RPMI8226 (cell line): ENCODE results near the gene DCLK2.

Experiments
- DNase-seq: peaks from one replicate; pipeline ENCODE4 v3.0.0-alpha.2; 2015

Gene DCLK2

GRCh38 chr4:150078041-150078578 lies at the start of gene DCLK2:
Gene DCLK2, plus strand, starts transcription at chr4:150078445. Its CDS starts 583 bp downstream, at chr4:150079028.
- peak; percentile 59 for DNase-seq

- DNase-seq: no peak
These were observed 45.7 kb upstream of the DCLK2 start for GRCh38 chr4:150032541-150032940.

- no peak for DNase-seq
These were observed 45.2 kb upstream of the DCLK2 start for GRCh38 chr4:150033081-150033480.

- peak; percentile 31 for DNase-seq
These were observed 44.3 kb upstream of the DCLK2 start for GRCh38 chr4:150033901-150034300.

- DNase-seq: no peak
These were observed 40.9 kb upstream of the DCLK2 start for GRCh38 chr4:150037251-150037856.

- DNase-seq: peak; percentile 69
These were observed 39.7 kb upstream of the DCLK2 start for GRCh38 chr4:150038335-150039076.

GRCh38 chr4:150039274-150040127 lies 38.7 kb upstream of the DCLK2 start:
- peak; percentile 59 for DNase-seq

- no peak for DNase-seq
These were observed 33.7 kb upstream of the DCLK2 start for GRCh38 chr4:150044517-150044916.

GRCh38 chr4:150045410-150045809 lies 32.8 kb upstream of the DCLK2 start:
- no peak for DNase-seq

- DNase-seq: no peak
These were observed 31.5 kb upstream of the DCLK2 start for GRCh38 chr4:150046728-150047217.

GRCh38 chr4:150047546-150047945 lies 30.7 kb upstream of the DCLK2 start:
- no peak for DNase-seq

GRCh38 chr4:150049682-150050081 lies 28.6 kb upstream of the DCLK2 start:
- DNase-seq: no peak

- no peak for DNase-seq
These were observed 27.7 kb upstream of the DCLK2 start for GRCh38 chr4:150050566-150050965.

- DNase-seq: no peak
These were observed 27.1 kb upstream of the DCLK2 start for GRCh38 chr4:150051111-150051510.

GRCh38 chr4:150055467-150055866 lies 22.8 kb upstream of the DCLK2 start:
- no peak for DNase-seq

GRCh38 chr4:150056569-150056968 lies 21.7 kb upstream of the DCLK2 start:
- no peak for DNase-seq

- DNase-seq: no peak
These were observed 17.0 kb upstream of the DCLK2 start for GRCh38 chr4:150061086-150061776.

GRCh38 chr4:150063128-150063527 lies 15.1 kb upstream of the DCLK2 start:
- no peak for DNase-seq

GRCh38 chr4:150065740-150066139 lies 12.5 kb upstream of the DCLK2 start:
- no peak for DNase-seq

- DNase-seq: no peak
These were observed 10.4 kb upstream of the DCLK2 start for GRCh38 chr4:150067859-150068258.

- no peak for DNase-seq
These were observed 9.8 kb upstream of the DCLK2 start for GRCh38 chr4:150068300-150068960.

GRCh38 chr4:150069353-150069752 lies 8.9 kb upstream of the DCLK2 start:
- DNase-seq: no peak
